ENCODE data around the gene MT1H. TPM values are rescaled to one million over a fixed set of nuclear protein-coding genes. Genes with fewer than 3 reads are reported as not detected.

Gene MT1H
- total RNA-seq, 2 donors from 2014 or later = 4.9 to 8.8 TPM

- Histone ChIP-seq H3K36me3 (replicated peaks in 1 of 2; ENCODE audit: insufficient read depth in 1 of 2, low read depth in 2 of 2) (no peaks in the 10 kb centered on the region), H3K4me1 (peaks cover 9% of the 10 kb centered on the region), H3K27ac (no peak overlapping the region), H3K4me3 (no peak overlapping the region), H3K27me3 (no peaks in the 10 kb centered on the region), H3K9me3 (no peaks in the 10 kb centered on the region)
- 64 to 66% methylated on average over 10 to 32 of the region's 33 CpGs for WGBS, 2 donors
- ATAC-seq = no peak
- intact Hi-C loops (cut with DNase I) = no loop called here
- no peak for TF ChIP-seq CTCF (IDR thresholded peaks at IDR 0.05)
- no peak for TF ChIP-seq POLR2A (IDR thresholded peaks at IDR 0.05)
- no peak for DNase-seq
Measured at GRCh38 chr16:56647641-56648431, 21.8 kb upstream of the MT1H start.

- DNase-seq (no peak), ATAC-seq (no peak)
- no peak overlapping the region for H3K27ac ChIP-seq
- intact Hi-C loops (cut with DNase I) = no loop called here
- H3K9me3 ChIP-seq = no peaks in the 10 kb centered on the region
- no peak overlapping the region for H3K4me3 ChIP-seq
- no peaks in the 10 kb centered on the region for H3K27me3 ChIP-seq
- peaks cover under 1% of the 10 kb centered on the region for H3K4me1 ChIP-seq
- TF ChIP-seq POLR2A (IDR thresholded peaks at IDR 0.05) = no peak
- no peak for TF ChIP-seq CTCF (IDR thresholded peaks at IDR 0.05)
- H3K36me3 ChIP-seq (replicated peaks in 1 of 2; ENCODE audit: insufficient read depth in 1 of 2, low read depth in 2 of 2) = no peaks in the 10 kb centered on the region
- 87 to 93% methylated on average over 2 of the region's 2 CpGs for WGBS, 2 donors
Measured at GRCh38 chr16:56649271-56649670, 20.3 kb upstream of the MT1H start.

- TF ChIP-seq CTCF (IDR thresholded peaks at IDR 0.05) (no peak), POLR2A (IDR thresholded peaks at IDR 0.05) (no peak)
- ATAC-seq (no peak), DNase-seq (no peak)
- Histone ChIP-seq H3K4me1 (no peaks in the 10 kb centered on the region), H3K4me3 (no peak overlapping the region), H3K27me3 (no peaks in the 10 kb centered on the region), H3K36me3 (replicated peaks in 1 of 2; ENCODE audit: insufficient read depth in 1 of 2, low read depth in 2 of 2) (no peaks in the 10 kb centered on the region), H3K27ac (no peak overlapping the region), H3K9me3 (no peaks in the 10 kb centered on the region)
- 71 to 75% methylated on average over 3 of the region's 3 CpGs for WGBS, 2 donors
- intact Hi-C loops (cut with DNase I) = no loop called here
Measured at GRCh38 chr16:56649820-56650219, 19.8 kb upstream of the MT1H start.

DNA sequence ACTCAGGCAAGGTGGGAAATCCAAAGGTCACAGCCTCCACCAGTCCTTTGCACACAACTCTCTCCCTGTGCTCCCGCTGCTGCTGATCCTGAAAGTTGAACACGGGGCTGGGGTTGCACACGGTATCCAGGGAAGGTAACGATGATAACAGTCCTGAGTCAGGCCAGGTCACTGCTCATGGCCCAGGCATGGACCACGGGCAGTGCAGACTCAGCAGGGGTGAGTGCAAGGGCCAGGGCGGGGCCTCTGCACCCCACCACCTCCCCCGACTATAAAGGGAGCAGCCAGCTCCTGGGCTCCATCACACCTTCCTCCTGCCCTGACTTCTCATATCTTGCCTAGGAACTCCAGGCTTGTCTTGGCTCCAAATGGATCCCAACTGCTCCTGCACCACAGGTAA is 18.0 kb upstream of the MT1H start, which contains the start of gene MT1B:
TSS of gene MT1B (plus strand) at position 301 of the 400 bp plus-strand sequence. CDS start at position 369, 68 bp downstream.
- no peak for ATAC-seq
- TF ChIP-seq POLR2A (IDR thresholded peaks at IDR 0.05) = no peak
- TF ChIP-seq CTCF (IDR thresholded peaks at IDR 0.05) = no peak
- H3K4me3 ChIP-seq = no peak within 1 kb of the TSS
- no peak within 1 kb of the TSS for H3K27ac ChIP-seq
- intact Hi-C loops (cut with DNase I) = no loop called here
- no peaks in the 10 kb centered on the region for H3K27me3 ChIP-seq
- no peaks in the 10 kb centered on the region for H3K4me1 ChIP-seq
- no peaks in the 10 kb centered on the region for H3K9me3 ChIP-seq
- no peaks in the 10 kb centered on the region for H3K36me3 ChIP-seq (replicated peaks in 1 of 2; ENCODE audit: insufficient read depth in 1 of 2, low read depth in 2 of 2)
- no peak for DNase-seq
- WGBS, 2 donors = 65 to 94% methylated on average over 7 of the region's 7 CpGs

DNA sequence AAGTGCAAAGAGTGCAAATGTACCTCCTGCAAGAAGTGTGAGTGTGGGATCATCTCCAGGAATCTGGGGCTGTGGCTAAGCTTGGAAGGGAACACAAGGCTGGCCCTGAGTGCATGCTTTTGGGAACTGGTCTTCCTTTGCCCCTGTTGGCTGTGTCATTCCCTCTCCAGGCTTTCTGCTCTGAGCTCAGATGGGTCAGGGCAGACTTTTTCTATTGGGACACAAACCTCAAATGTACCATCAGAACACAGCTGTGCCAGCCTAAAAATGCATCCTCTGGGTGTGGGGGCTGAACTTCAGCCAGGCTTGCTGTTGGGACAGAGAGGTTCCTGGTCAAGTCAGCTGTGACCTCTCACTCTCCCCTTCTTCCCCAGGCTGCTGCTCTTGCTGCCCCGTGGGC is 17.0 kb upstream of the MT1H start:
- no peak for ATAC-seq
- H3K27me3 ChIP-seq = no peaks in the 10 kb centered on the region

More for the DNA sequence above, 17.0 kb upstream of the MT1H start:
- peaks cover 4% of the 10 kb centered on the region for H3K4me1 ChIP-seq
- TF ChIP-seq POLR2A (IDR thresholded peaks at IDR 0.05) (no peak), CTCF (IDR thresholded peaks at IDR 0.05) (no peak)
- no peak overlapping the region for H3K27ac ChIP-seq
- no peaks in the 10 kb centered on the region for H3K36me3 ChIP-seq (replicated peaks in 1 of 2; ENCODE audit: insufficient read depth in 1 of 2, low read depth in 2 of 2)
- intact Hi-C loops (cut with DNase I) = no loop called here
- DNase-seq = no peak
- WGBS, 2 donors = 20 to 44% methylated on average over 1 of the region's 1 CpG
- H3K9me3 ChIP-seq = no peaks in the 10 kb centered on the region
- H3K4me3 ChIP-seq = no peak overlapping the region
